HEK293 (cell line): ENCODE data around the gene CCR3.

Experiments
- CTCF ChIP-seq: fragments of 450-650 bp; formaldehyde crosslinking; IDR thresholded peaks from 2 replicates; pipeline ENCODE4 v1.5.1; 2016; ENCODE audit warnings: missing biosample characterization, missing genetic modification characterization
- ELK4 ChIP-seq: IDR thresholded peaks from 2 replicates; pipeline ENCODE4 v1.6.1; 2011; ENCODE audit warnings: mild to moderate bottlenecking, low read depth, low read length, borderline replicate concordance
- GLI4 ChIP-seq: fragments of 450-650 bp; formaldehyde crosslinking; IDR thresholded peaks from 2 replicates; pipeline ENCODE4 v1.5.1; 2016; ENCODE audit warnings: missing biosample characterization, missing genetic modification characterization
- PBX3 ChIP-seq: sonication (generic); formaldehyde crosslinking; IDR thresholded peaks from 2 replicates; pipeline ENCODE4 v1.8.1; 2022; ENCODE audit warnings: mild to moderate bottlenecking, moderate library complexity, missing genetic modification reagents
- REST ChIP-seq: fragments of 450-650 bp; formaldehyde crosslinking; IDR thresholded peaks from 2 replicates; pipeline ENCODE4 v1.5.1; 2016; ENCODE audit warnings: missing biosample characterization, missing genetic modification characterization
- YY1 ChIP-seq: fragments of 450-650 bp; formaldehyde crosslinking; IDR thresholded peaks from 2 replicates; pipeline ENCODE4 v1.5.1; 2018; ENCODE audit warnings: missing biosample characterization, missing genetic modification characterization
- ZBTB10 ChIP-seq: fragments of 450-650 bp; formaldehyde crosslinking; IDR thresholded peaks from 2 replicates; pipeline ENCODE4 v1.5.1; 2016; ENCODE audit warnings: missing biosample characterization, missing genetic modification characterization
- ZBTB8A ChIP-seq: fragments of 450-650 bp; formaldehyde crosslinking; IDR thresholded peaks from 2 replicates; pipeline ENCODE4 v1.5.1; 2016; ENCODE audit warnings: missing biosample characterization, missing genetic modification characterization
- ZFP41 ChIP-seq: fragments of 450-650 bp; formaldehyde crosslinking; IDR thresholded peaks from 2 replicates; pipeline ENCODE4 v1.5.1; 2016; ENCODE audit warnings: missing biosample characterization, missing genetic modification characterization, borderline replicate concordance
- ZNF132 ChIP-seq: fragments of 450-650 bp; formaldehyde crosslinking; IDR thresholded peaks from 2 replicates; pipeline ENCODE4 v1.5.1; 2017; ENCODE audit warnings: missing biosample characterization, missing genetic modification characterization, borderline replicate concordance
- ZNF2 ChIP-seq: fragments of 450-650 bp; formaldehyde crosslinking; IDR thresholded peaks from 2 replicates; pipeline ENCODE4 v1.5.1; 2016; ENCODE audit warnings: missing biosample characterization, missing genetic modification characterization
- ZNF311 ChIP-seq: fragments of 450-650 bp; formaldehyde crosslinking; IDR thresholded peaks from 2 replicates; pipeline ENCODE4 v1.5.1; 2017; ENCODE audit warnings: missing biosample characterization, missing genetic modification characterization, borderline replicate concordance

GRCh38 chr3:46276497-46277099, 34.3 kb downstream of the CCR3 start:
- TF ChIP-seq CTCF: no peak
- no peak for TF ChIP-seq ZNF132
- TF ChIP-seq PBX3: no peak
- TF ChIP-seq REST: no peak
- no peak for TF ChIP-seq YY1
- TF ChIP-seq ZNF311 (tag by site-specific recombination): no peak
- TF ChIP-seq ZFP41 (tag by site-specific recombination): no peak
- no peak for TF ChIP-seq ZBTB10 (tag by site-specific recombination)
- no peak for TF ChIP-seq GLI4
- no peak for TF ChIP-seq ZBTB8A (tag by site-specific recombination)
- no peak for TF ChIP-seq ELK4
- no peak for TF ChIP-seq ZNF2 (tag by site-specific recombination)
